ENCODE results near the gene ZNF775.

DNA sequence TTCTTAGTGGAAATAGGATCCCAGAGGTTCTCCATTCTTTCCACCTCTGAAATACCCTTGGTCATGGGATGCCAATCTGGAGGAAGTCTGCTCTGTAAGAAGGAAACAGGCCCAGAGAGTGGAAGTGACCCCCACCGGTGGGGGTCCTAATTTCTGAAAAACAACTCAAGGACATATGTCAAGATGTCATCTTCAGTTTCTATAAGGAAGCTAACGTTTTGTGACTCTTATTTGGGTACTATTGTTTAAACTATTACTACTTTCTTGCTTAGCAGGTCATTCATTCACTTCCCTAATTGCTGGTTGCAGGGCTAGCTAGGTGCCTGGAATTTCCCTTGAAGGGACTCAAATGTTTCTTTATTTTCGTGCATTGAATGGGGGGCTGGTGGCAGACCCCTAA is 1.9 kb upstream of the ZNF775 start:
- TF ChIP-seq, protein P1, sequence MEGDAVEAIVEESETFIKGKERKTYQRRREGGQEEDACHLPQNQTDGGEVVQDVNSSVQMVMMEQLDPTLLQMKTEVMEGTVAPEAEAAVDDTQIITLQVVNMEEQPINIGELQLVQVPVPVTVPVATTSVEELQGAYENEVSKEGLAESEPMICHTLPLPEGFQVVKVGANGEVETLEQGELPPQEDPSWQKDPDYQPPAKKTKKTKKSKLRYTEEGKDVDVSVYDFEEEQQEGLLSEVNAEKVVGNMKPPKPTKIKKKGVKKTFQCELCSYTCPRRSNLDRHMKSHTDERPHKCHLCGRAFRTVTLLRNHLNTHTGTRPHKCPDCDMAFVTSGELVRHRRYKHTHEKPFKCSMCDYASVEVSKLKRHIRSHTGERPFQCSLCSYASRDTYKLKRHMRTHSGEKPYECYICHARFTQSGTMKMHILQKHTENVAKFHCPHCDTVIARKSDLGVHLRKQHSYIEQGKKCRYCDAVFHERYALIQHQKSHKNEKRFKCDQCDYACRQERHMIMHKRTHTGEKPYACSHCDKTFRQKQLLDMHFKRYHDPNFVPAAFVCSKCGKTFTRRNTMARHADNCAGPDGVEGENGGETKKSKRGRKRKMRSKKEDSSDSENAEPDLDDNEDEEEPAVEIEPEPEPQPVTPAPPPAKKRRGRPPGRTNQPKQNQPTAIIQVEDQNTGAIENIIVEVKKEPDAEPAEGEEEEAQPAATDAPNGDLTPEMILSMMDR (IDR thresholded peaks at IDR 0.05; ENCODE audit: insufficient read depth, low read length), result no peak
- peak; percentile 46; the same call in 1 of the 2 replicates for TF ChIP-seq SPI1 (IDR thresholded peaks at IDR 0.05; ENCODE audit: borderline replicate concordance, low read depth)
- TF ChIP-seq POLR2AphosphoS5 (IDR thresholded peaks at IDR 0.05; ENCODE audit: low read depth), result no peak

Measured in HL-60 (cell line).